Left lung (tissue), 10 donors: ENCODE data around the gene TRAP1. TPM values are rescaled to one million over a fixed set of nuclear protein-coding genes. Genes with fewer than 3 reads are reported as not detected.

ENCODE experiments used
- ATAC-seq: fragments of 200-7000 bp; cut with Tn5 transposase; one replicate; pipeline ENCODE4 v1.9.1; 2020; ENCODE audit warnings: moderate library complexity
- DNase-seq, 4 donors: peaks; one replicate each; pipeline ENCODE4 v3.0.0-alpha.2; 2013 to 2020
- H3K27ac ChIP-seq, 2 donors: fragments of 200-600 bp; sonication (generic) in 1 of 2; one replicate each; pipeline versions ENCODE4 v1.5.0 to v1.8.0; 2020 to 2021
- H3K27me3 ChIP-seq, 2 donors: fragments of 200-600 bp; sonication (generic) in 1 of 2; one replicate each; pipeline versions ENCODE4 v1.5.0 to v1.8.0; 2020 to 2021
- H3K36me3 ChIP-seq, 2 donors: fragments of 200-600 bp; sonication (generic) in 1 of 2; one replicate each; pipeline versions ENCODE4 v1.5.0 to v1.8.0; 2020 to 2021
- H3K4me1 ChIP-seq, 2 donors: fragments of 200-600 bp; one replicate each; pipeline ENCODE4 v1.8.0; 2021
- H3K4me3 ChIP-seq, 2 donors: fragments of 200-600 bp; sonication (generic) in 1 of 2; one replicate each; pipeline versions ENCODE4 v1.5.0 to v1.8.0; 2020 to 2021; ENCODE audit warnings: mild to moderate bottlenecking in 1 of 2
- H3K9me3 ChIP-seq, 2 donors: fragments of 200-600 bp; sonication (generic) in 1 of 2; one replicate each; pipeline versions ENCODE4 v1.5.0 to v1.8.0; 2020 to 2021
- intact Hi-C, 2 donors: fragments of 100-400 bp; cut with DNase I; formaldehyde crosslinking; loops; one replicate each; pipeline versions ENCODE4 v1.11.2 to v1.14.2; 2022
- polyA plus RNA-seq, 6 donors: library from polyadenylated mRNA; unstranded; fragments of 120-200 nt; gene quantifications; one replicate each; pipeline ENCODE4 v1.2.1, GENCODE V29; 2013; ENCODE audit not compliant: insufficient read length in 6 of 6
- total RNA-seq, 2 donors: library from RNA; stranded (reverse); fragmentation: NEBNext Ultra II Directional; extraction: Animal tissue kit (Norgen Biotek cat#: 25700); gene quantifications; one replicate each; pipeline ENCODE4 v1.2.1, GENCODE V29; 2021
- TF ChIP-seq, protein P1 (sequence below), 2 donors: fragments of 200-600 bp; sonication (generic) in 1 of 2; IDR thresholded peaks; one replicate each; pipeline versions ENCODE4 v1.5.0 to v1.8.0; 2021; ENCODE audit warnings: antibody characterized with exemption in 2 of 2
- donor health status: DM: no; HTN: yes; CAD: no.
- donor health status: DM: no; HTN: no; CAD: no.

The TRAP1 gene
- total and polyA plus RNA-seq, 8 donors, result 49.1 to 100 (median 82.7) TPM

DNA sequence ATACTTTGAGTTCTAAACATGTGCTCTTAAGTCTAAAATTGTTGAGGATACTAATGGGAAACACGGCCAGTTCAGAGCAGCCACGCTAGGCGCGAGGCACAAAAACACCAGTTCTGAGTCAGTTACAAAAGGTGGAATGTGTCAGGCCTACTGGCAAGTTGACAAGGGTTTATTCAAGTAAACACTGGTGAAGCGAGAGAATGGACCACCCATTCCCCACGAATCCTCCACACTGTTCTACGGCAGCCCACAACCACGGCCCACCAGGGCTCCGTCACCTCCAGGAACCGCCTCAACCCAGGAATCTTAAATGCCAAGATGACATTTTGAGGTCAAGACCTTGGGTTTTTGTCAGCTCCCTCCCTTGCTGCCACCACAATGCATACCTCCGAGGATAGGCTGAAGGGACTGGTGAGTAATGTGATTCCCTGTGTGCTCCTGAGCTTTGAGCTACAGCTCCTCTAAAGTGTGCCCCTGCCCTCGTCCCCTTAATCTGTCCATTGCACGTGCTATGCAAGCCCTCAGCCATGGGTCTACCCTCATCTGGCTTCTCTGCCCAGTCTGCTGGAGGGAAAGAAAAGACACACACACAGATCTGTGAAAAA, 28.5 kb upstream of the TRAP1 start:
- Histone ChIP-seq H3K36me3 (peaks cover 10 to 99% of the 10 kb centered on the region in 2 donors), H3K4me1 (no peaks in the 10 kb centered on the region), H3K9me3 (no peaks in the 10 kb centered on the region), H3K4me3 (no peak overlapping the region), H3K27ac (no peak overlapping the region), H3K27me3 (no peaks in the 10 kb centered on the region)
- TF ChIP-seq, protein P1, sequence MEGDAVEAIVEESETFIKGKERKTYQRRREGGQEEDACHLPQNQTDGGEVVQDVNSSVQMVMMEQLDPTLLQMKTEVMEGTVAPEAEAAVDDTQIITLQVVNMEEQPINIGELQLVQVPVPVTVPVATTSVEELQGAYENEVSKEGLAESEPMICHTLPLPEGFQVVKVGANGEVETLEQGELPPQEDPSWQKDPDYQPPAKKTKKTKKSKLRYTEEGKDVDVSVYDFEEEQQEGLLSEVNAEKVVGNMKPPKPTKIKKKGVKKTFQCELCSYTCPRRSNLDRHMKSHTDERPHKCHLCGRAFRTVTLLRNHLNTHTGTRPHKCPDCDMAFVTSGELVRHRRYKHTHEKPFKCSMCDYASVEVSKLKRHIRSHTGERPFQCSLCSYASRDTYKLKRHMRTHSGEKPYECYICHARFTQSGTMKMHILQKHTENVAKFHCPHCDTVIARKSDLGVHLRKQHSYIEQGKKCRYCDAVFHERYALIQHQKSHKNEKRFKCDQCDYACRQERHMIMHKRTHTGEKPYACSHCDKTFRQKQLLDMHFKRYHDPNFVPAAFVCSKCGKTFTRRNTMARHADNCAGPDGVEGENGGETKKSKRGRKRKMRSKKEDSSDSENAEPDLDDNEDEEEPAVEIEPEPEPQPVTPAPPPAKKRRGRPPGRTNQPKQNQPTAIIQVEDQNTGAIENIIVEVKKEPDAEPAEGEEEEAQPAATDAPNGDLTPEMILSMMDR (IDR thresholded peaks at IDR 0.05), result no peak
- intact Hi-C loops, result no loop called here
- ATAC-seq, result no peak
- no peak for DNase-seq

DNA sequence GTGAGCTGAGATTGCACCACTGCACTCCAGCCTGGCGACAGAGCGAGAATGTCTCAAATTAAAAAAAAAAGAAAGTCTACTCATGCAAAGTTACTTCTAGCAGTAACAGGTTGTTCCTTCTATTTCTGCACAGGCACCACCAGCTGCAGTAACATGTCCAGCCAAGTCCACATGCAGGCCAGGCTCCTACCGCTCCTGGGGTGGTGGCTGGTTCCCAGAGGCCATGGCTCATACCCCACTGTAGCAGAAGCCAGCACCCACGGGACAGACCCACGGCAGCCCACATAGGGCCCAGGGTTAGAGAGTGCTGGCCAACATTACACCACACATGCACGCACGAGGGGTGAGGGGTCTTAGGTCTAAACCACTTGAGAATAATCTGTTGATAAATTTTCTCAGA, 26.7 kb upstream of the TRAP1 start:
- Histone ChIP-seq H3K27me3 (no peaks in the 10 kb centered on the region), H3K9me3 (no peaks in the 10 kb centered on the region), H3K36me3 (peaks cover 10 to 100% of the 10 kb centered on the region in 2 donors), H3K4me3 (no peak overlapping the region), H3K4me1 (no peaks in the 10 kb centered on the region), H3K27ac (no peak overlapping the region)
- DNase-seq, result no peak
- ATAC-seq, result no peak
- intact Hi-C loops, result no loop called here
- TF ChIP-seq, protein P1 (IDR thresholded peaks at IDR 0.05), result no peak

DNA sequence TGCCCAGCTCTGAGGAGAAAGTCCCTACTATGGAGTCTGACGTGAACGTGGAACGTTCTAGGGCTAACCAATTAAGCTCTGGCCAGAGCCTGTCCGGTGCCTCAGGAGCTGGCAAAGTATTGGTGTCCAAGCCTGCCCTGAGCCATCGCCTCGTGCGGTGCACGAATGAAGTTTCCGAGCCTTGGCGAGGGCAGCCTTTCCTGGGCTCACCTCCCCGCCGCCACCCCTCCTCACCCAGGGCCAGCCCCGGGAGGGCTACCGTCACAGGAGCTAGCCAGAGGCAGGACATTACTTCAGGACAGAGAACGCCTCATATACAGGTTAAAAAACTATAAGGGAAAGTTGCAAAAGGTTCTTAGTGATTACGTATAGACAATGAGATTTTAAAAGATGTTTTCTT, 23.6 kb upstream of the TRAP1 start:
- Histone ChIP-seq H3K27ac (no peak overlapping the region), H3K27me3 (no peaks in the 10 kb centered on the region), H3K4me1 (no peaks in the 10 kb centered on the region), H3K9me3 (no peaks in the 10 kb centered on the region), H3K4me3 (no peak overlapping the region), H3K36me3 (peaks cover 10 to 100% of the 10 kb centered on the region in 2 donors)
- TF ChIP-seq, protein P1 (IDR thresholded peaks at IDR 0.05), result no peak
- intact Hi-C loops, result no loop called here
- ATAC-seq (no peak), DNase-seq (no peak)

DNA sequence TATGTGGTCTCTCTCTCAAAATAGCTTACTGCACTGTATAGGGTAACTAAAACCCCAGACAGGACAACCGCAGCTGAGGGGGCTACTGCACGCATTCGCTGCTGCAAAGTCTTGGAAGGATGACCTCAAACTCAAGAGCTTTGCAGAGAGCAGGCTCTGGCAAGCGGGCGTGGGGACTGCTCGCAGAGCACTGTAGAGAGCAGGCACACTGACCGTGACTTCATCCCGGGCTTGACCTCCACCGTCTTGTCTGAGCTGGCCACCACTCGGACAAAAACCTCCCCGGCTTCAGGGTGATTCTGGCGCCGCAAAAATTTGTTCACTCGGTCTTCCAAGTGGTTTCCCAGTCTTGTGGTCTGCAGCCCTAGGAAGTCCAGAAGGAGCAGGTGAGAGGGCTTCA, 22.9 kb upstream of the TRAP1 start:
- H3K4me1 ChIP-seq, result no peaks in the 10 kb centered on the region
- H3K36me3 ChIP-seq, result peaks cover 4 to 100% of the 10 kb centered on the region in 2 donors
- no peak overlapping the region for H3K4me3 ChIP-seq
- intact Hi-C loops, result no loop called here
- no peaks in the 10 kb centered on the region for H3K27me3 ChIP-seq
- ATAC-seq (no peak), DNase-seq (no peak)
- H3K27ac ChIP-seq, result no peak overlapping the region
- no peaks in the 10 kb centered on the region for H3K9me3 ChIP-seq
- TF ChIP-seq, protein P1 (IDR thresholded peaks at IDR 0.05), result no peak

DNA sequence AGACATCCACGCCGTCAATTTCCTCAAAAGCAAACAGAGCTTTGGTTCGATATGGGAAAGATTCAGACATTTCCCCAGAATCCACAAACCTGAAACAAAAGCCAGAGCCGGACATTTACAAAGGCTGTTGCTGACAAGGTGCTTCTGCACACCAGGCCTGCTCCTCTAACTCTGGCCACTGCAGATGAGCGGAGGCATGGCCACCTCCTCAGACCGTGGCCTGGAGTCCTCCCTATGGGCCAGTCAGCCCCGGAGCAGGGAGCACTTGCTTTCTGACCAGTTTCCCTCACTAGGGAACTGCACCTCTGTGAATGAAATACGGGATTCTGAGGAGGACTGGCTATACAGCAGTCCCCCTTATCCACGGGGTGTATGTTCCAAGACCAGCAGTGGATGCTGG, 22.3 kb upstream of the TRAP1 start:
- TF ChIP-seq, protein P1 (IDR thresholded peaks at IDR 0.05), result no peak
- H3K4me3 ChIP-seq, result no peak overlapping the region
- DNase-seq, result no peak
- H3K36me3 ChIP-seq, result peaks cover 0 to 100% of the 10 kb centered on the region in 2 donors
- intact Hi-C loops, result no loop called here
- no peaks in the 10 kb centered on the region for H3K4me1 ChIP-seq
- ATAC-seq, result no peak
- no peaks in the 10 kb centered on the region for H3K27me3 ChIP-seq
- H3K9me3 ChIP-seq, result no peaks in the 10 kb centered on the region
- H3K27ac ChIP-seq, result no peak overlapping the region
